Stomach (tissue), 4 donors: ENCODE results near the gene CELF4.

Experiments used
- CTCF ChIP-seq, 7 experiments: fragments of 450-650 bp in 4 of 7; fragments of 200-600 bp in 3 of 7; sonication (generic) in 3 of 7; IDR thresholded peaks; one replicate each; pipeline ENCODE4 v1.5.1; 2016 to 2019; ENCODE audit warnings: antibody characterized with exemption in 7 of 7, control low read depth in 2 of 7, mild to moderate bottlenecking in 1 of 7
- POLR2AphosphoS5 ChIP-seq, 3 donors: sonication (generic); formaldehyde crosslinking; IDR thresholded peaks; one replicate each; pipeline ENCODE4 v1.6.1; 2016; ENCODE audit warnings: antibody characterized with exemption in 3 of 3

DNA sequence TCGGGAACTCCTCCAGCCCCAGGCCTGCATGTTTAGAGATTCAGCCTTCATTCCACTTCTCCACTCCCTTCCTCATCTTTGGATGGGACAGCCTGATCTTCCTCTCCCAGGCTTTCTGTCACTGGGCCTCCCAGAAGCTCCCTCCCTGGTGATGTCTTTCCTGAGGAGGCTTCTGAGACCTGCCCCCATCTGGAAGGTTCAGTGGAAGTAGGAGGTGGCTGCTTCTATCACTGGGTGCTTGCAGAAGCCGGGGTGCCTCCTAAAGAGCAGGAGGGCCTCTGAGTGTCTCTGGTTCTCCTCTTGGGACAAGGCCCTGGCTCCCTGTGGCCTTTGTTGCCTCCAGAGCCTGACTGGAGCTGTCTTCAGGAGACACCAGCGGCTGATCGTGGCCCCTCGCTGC lies 108.7 kb downstream of the CELF4 start:
- TF ChIP-seq CTCF (IDR thresholded peaks at IDR 0.05) (no peak), POLR2AphosphoS5 (IDR thresholded peaks at IDR 0.05) (no peak)
